Posterior cingulate gyrus (tissue), 11 donors: Measurements from ENCODE around the gene TSHZ2.
"Not testable (repeated sequence)": the region's sequence is repeated elsewhere in the genome, so short reads cannot be mapped to it uniquely, and the experiment has no call there.

Experiments
- DNase-seq, 10 donors: peaks; one replicate each; pipeline versions ENCODE4 v3.0.0 to v3.0.0-alpha.2; 2020 to 2021; ENCODE audit warnings: mixed read lengths in 3 of 10
- intact Hi-C: fragments of 100-400 bp; cut with DNase I; formaldehyde crosslinking; loops from one replicate; pipeline ENCODE4 v1.15.1; 2023

Gene TSHZ2

DNA sequence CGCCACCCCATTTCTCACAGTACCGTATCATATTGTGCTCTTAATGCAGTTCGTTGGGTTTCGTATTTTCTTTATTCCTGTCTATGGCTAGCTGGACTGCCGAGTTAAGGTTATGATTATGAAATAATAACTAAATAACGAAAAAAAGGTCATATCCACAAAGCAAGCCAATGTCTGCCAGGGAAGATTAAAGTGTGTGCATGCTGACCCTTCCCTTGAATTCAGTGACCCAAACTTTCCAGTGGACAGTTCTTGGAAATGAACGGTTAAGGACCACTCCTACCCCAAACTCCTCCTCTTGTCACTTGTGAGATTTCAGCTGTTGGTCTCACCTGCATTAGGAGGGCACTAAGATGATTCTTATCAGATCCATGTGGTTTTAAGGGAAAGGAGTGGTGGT is 449.9 kb downstream of the TSHZ2 start:
- intact Hi-C loops, result no loop called here
- no peak for DNase-seq

- intact Hi-C loops, result no loop called here
These were observed 451.5 kb downstream of the TSHZ2 start for GRCh38 chr20:53423587-53424146.

DNA sequence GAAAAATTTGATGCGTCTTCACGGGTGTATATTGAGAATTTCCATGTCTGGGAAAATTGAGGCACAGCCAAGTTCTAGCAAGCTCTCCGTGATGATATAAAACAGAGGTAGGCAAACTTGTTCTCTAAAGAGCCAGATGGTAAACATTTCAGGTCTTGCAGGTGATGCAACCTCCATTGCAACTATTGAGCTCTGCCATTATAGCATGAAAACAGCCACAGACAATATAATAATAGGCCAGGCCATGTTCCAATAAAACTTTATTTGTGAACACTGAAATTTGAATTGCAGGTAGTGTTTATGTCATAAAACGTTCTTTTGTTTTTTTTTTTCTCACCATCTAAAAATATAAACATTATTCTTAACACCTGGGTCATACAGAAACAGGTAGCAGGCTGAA is 453.3 kb downstream of the TSHZ2 start:
- intact Hi-C loops, result no loop called here
- DNase-seq, result no peak

More at GRCh38 chr20:53423587-53424146, 451.5 kb downstream of the TSHZ2 start:
- no peak for DNase-seq

GRCh38 chr20:53425941-53426340 is 453.8 kb downstream of the TSHZ2 start:
- intact Hi-C loops, result no loop called here
- DNase-seq, result no peak

DNA sequence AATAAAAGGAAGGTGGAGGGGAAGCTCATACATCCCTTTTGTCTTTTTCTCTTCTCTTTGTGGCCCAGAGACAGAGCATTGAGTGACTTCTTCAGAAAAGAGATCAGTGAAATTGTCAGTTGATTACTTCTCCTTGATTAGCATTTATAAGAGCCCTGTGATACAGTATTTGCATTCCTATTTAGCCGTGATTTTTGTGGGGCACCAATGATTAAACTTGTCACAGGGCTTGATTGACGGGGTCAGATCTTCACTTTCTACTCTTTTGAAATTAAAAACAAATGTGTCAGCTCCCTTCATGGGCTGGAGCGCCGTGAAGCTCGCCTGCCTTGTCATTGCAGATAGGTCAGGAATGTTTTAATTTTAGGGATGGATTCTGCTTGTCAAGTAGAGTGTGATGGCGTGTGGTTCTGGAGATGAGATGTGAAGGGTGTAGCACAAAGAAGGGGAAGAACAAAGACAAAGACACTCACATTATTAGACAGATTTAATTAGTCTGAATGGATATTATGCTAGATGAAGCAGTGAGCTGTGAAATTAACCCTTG is 454.7 kb downstream of the TSHZ2 start:
- no peak for DNase-seq
- intact Hi-C loops, result no loop called here

- no peak for DNase-seq
- intact Hi-C loops, result no loop called here
These were observed 455.8 kb downstream of the TSHZ2 start for GRCh38 chr20:53427951-53428350.

DNA sequence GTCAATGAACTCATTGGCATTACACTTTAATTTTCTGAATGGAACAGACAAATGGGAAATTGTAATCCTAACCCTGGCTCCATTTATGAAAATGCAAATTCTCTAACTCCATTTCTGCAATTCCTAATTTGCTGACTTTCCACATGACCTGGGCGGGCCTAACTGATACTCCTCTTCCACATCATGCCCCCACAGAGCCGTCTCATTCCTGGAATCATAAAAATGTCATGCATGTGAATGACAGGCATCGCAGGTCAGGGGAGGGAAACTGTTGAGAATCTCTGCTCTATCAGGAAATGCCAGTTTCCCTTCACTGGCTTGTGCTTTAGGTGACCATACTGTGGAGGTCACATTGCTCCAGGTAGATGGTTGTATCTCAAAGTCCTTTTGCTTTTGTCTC is 456.4 kb downstream of the TSHZ2 start:
- DNase-seq, result no peak
- intact Hi-C loops, result no loop called here

GRCh38 chr20:53428996-53429395 is 456.8 kb downstream of the TSHZ2 start:
- no peak for DNase-seq
- intact Hi-C loops, result no loop called here

- intact Hi-C loops, result no loop called here
- no peak for DNase-seq
These were observed 462.5 kb downstream of the TSHZ2 start for GRCh38 chr20:53434662-53435061.

DNA sequence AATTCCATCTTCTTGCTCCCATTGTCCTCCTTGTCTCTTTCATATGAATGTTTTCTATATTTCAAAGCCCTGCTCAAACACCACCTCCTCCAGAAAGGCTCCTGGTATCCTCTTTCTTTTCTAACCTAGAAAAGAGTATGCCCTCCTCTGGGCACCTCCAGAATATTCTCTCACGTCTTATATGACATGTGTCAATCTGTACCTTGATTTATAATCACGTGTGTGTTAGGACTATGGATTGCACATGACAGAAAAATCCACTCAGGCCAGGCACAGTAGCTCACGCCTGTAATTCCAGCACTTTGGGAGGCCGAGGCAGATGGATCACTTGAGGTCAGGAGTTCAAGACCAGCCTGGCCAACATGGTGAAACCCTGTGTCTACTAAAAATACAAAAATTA is 464.8 kb downstream of the TSHZ2 start:
- DNase-seq, intact Hi-C loops: not testable (repeated sequence)

- no peak for DNase-seq
These were observed 466.2 kb downstream of the TSHZ2 start for GRCh38 chr20:53438368-53438767.

GRCh38 chr20:53439046-53439445 is 466.9 kb downstream of the TSHZ2 start:
- intact Hi-C loops, result no loop called here
- DNase-seq, result no peak

More at GRCh38 chr20:53438368-53438767, 466.2 kb downstream of the TSHZ2 start:
- intact Hi-C loops, result no loop called here

GRCh38 chr20:53439616-53440015 is 467.5 kb downstream of the TSHZ2 start:
- no peak for DNase-seq
- intact Hi-C loops, result no loop called here

GRCh38 chr20:53444401-53445149 is 472.4 kb downstream of the TSHZ2 start:
- intact Hi-C loops, result no loop called here
- no peak for DNase-seq

- no peak for DNase-seq
- intact Hi-C loops, result no loop called here
These were observed 473.2 kb downstream of the TSHZ2 start for GRCh38 chr20:53445321-53445731.

DNA sequence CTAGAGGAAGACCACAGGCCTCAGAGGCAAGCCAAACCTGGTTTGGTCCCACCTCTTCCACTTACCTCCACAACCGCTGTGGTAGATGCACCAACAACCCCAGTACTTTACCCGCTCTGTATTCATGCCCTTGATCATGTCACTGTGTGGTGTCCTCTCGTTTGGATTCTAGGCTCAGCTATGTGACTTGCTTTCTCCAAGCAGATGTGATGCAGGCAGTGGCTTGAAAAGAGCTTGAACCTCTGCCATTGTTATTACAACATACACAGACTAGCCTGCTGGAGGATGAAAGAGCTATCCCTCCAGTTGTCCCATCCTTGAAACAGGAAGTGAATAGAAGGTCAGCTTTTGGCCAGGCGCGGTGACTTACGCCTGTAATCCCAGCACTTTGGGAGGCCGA is 473.8 kb downstream of the TSHZ2 start:
- no peak for DNase-seq
- intact Hi-C loops, result no loop called here

DNA sequence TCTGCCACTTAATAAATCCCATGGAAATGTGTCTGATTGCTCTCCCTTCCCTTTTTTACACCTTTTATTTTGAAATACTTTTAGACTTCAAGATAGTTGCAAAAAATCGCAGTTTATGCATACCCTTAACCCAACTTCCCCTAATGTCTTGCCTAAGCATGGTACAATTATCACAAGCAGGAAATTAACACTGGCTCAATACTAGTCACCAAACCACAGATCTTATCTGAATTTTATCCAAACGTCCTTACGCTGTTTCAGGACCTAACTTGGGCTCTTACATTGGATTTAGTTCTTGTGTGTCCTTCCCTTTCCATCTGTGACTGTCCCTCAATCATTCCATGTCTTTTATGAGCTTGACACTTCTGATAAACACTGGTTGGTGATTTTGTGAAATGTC is 475.2 kb downstream of the TSHZ2 start:
- no peak for DNase-seq
- intact Hi-C loops, result no loop called here

- no peak for DNase-seq
- intact Hi-C loops, result no loop called here
These were observed 476.3 kb downstream of the TSHZ2 start for GRCh38 chr20:53448426-53448825.

GRCh38 chr20:53448875-53449274 is 476.7 kb downstream of the TSHZ2 start:
- DNase-seq, result no peak

DNA sequence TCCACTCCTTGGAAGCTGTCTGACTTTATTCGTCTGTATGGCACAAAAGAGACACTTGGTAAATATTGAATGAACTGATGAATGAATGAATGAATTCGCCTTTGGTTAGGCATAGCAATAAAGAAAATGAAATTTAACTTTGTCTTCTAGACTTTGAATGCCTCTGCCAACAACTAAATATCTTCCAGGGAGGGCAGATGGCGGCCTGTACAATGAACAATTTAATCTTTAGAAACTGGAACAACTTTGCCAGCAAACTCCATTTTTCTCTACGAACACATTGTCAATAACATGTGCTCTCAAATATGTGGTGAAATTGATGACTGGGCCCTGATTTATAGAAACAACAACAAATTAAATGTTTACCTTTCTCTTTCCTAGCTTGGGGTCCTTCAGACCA is 480.9 kb downstream of the TSHZ2 start:
- intact Hi-C loops, result no loop called here
- DNase-seq, result no peak

More at GRCh38 chr20:53448875-53449274, 476.7 kb downstream of the TSHZ2 start:
- intact Hi-C loops, result no loop called here

DNA sequence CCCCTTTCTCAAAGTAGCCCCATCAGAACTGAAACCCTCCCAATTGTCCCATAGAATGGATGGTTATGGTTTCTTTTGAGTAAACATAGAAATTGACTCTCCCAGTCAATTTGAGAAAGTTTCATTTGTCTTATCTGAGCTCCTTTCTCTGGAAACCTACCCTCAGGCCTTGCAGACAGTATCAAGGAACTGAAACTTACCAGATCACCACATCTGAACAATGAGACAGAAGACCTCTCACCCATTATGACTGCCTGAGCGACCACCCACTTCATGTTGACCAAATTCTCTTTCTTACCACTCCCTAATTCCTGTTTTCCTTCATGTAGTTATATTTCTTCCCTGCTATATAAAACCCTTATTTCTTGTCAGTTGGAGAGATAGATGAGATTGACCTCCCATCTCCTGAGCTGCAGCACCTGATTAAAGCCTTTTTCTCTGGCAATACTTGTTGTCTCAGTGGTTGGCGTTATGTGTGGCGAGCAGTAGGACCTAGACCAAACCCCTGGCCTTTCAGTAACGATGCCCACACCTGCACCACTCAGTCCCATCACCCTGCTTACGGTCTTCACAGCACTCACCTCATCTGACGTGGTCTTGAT is 482.6 kb downstream of the TSHZ2 start:
- intact Hi-C loops, result no loop called here
- DNase-seq, result no peak
